ENCODE measurements around the gene OR10A2. TPM values are rescaled to one million over a fixed set of nuclear protein-coding genes. Genes with fewer than 3 reads are reported as not detected.
"Not testable (repeated sequence)": the region's sequence is repeated elsewhere in the genome, so short reads cannot be mapped to it uniquely, and the experiment has no call there.

OR10A2 gene
- total RNA-seq, 1 experiment from 2014 or later: not detected

GRCh38 chr11:6894097-6894496, 31.2 kb downstream of the OR10A2 start:
- Mint-ChIP-seq H3K27ac (ENCODE audit: unreplicated experiment) (no peak overlapping the region), H3K9me3 (ENCODE audit: low read depth, unreplicated experiment) (no peaks in the 10 kb centered on the region), H3K27me3 (ENCODE audit: unreplicated experiment) (peaks cover 35% of the 10 kb centered on the region), H3K36me3 (ENCODE audit: insufficient read depth, unreplicated experiment) (no peaks in the 10 kb centered on the region), H3K4me3 (ENCODE audit: low read depth, unreplicated experiment) (no peak overlapping the region), H3K4me1 (ENCODE audit: low read depth, unreplicated experiment) (no peaks in the 10 kb centered on the region)
- no peak for TF ChIP-seq CTCF (IDR thresholded peaks at IDR 0.05; ENCODE audit: unreplicated experiment)
- CTCF ChIA-PET: interaction anchor here (0.6 kb wide), 1 partner anchor 320 kb away, joined by 4 read pairs; no protein-coding TSS in a partner anchor
- BruUV-seq (replicated peaks): no TSS peak
- no peak for DNase-seq
- intact Hi-C loops (cut with micrococcal nuclease; ENCODE audit: unreplicated experiment): no loop called here

DNA sequence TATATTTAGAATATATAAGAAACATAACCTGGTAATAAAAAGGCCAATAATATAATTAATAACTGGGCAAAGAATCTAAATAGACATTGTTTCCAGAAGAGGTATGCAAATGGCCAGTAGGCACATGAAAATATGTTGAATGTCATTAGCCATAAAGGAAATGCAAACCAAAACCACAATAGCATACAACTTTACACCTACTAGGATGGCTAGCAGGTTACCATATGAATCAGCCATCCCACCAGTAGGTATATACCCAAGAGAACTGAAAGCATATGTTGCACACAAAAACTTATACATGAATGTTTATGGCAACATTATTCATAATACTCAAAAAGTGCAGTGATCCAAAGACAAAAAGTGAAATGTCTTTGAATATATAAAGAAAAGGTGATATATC, 32.2 kb downstream of the OR10A2 start:
- no peak overlapping the region for H3K27ac Mint-ChIP-seq (ENCODE audit: unreplicated experiment)
- TF ChIP-seq CTCF (IDR thresholded peaks at IDR 0.05; ENCODE audit: unreplicated experiment): no peak
- no peaks in the 10 kb centered on the region for H3K36me3 Mint-ChIP-seq (ENCODE audit: insufficient read depth, unreplicated experiment)
- no TSS peak for BruUV-seq (replicated peaks)
- H3K4me1 Mint-ChIP-seq (ENCODE audit: low read depth, unreplicated experiment): no peaks in the 10 kb centered on the region
- intact Hi-C loops (cut with micrococcal nuclease; ENCODE audit: unreplicated experiment): no loop called here
- H3K4me3 Mint-ChIP-seq (ENCODE audit: low read depth, unreplicated experiment): no peak overlapping the region
- peaks cover 37% of the 10 kb centered on the region for H3K27me3 Mint-ChIP-seq (ENCODE audit: unreplicated experiment)
- CTCF ChIA-PET: no interaction called here
- no peak for DNase-seq
- no peaks in the 10 kb centered on the region for H3K9me3 Mint-ChIP-seq (ENCODE audit: low read depth, unreplicated experiment)

DNA sequence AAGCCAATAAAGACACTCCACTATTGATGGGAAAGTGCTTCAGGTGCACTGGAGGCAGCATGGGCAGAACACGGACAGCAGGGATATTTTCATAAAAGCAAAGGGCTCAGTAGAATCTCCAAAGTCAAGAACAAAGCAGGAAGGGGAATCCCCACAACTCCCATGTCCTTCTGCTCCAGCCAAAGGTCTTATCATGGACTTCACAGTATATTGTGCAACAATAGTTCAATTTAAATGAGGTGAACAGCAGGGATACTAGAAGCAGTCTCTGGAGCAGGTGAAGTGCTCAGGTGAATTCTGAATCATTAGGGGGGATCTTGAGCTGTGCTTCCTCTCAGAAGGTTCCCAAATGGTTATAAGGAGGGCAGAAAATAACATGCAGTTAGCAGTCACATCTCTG, 36.1 kb downstream of the OR10A2 start:
- no peaks in the 10 kb centered on the region for H3K36me3 Mint-ChIP-seq (ENCODE audit: insufficient read depth, unreplicated experiment)
- no peak overlapping the region for H3K4me3 Mint-ChIP-seq (ENCODE audit: low read depth, unreplicated experiment)
- H3K9me3 Mint-ChIP-seq (ENCODE audit: low read depth, unreplicated experiment): no peaks in the 10 kb centered on the region
- intact Hi-C loops (cut with micrococcal nuclease; ENCODE audit: unreplicated experiment): no loop called here
- H3K27ac Mint-ChIP-seq (ENCODE audit: unreplicated experiment): no peak overlapping the region
- DNase-seq: no peak
- CTCF ChIA-PET: no interaction called here
- TF ChIP-seq CTCF (IDR thresholded peaks at IDR 0.05; ENCODE audit: unreplicated experiment): no peak
- H3K27me3 Mint-ChIP-seq (ENCODE audit: unreplicated experiment): peaks cover 23% of the 10 kb centered on the region
- BruUV-seq (replicated peaks): no TSS peak
- H3K4me1 Mint-ChIP-seq (ENCODE audit: low read depth, unreplicated experiment): no peaks in the 10 kb centered on the region

GRCh38 chr11:6900327-6900999, 37.6 kb downstream of the OR10A2 start:
- no TSS peak for BruUV-seq (replicated peaks)
- no peak for DNase-seq
- no peak for TF ChIP-seq CTCF (IDR thresholded peaks at IDR 0.05; ENCODE audit: unreplicated experiment)
- Mint-ChIP-seq H3K4me3 (ENCODE audit: low read depth, unreplicated experiment) (no peak overlapping the region), H3K9me3 (ENCODE audit: low read depth, unreplicated experiment) (no peaks in the 10 kb centered on the region), H3K36me3 (ENCODE audit: insufficient read depth, unreplicated experiment) (no peaks in the 10 kb centered on the region), H3K4me1 (ENCODE audit: low read depth, unreplicated experiment) (no peaks in the 10 kb centered on the region), H3K27me3 (ENCODE audit: unreplicated experiment) (peaks cover 23% of the 10 kb centered on the region), H3K27ac (ENCODE audit: unreplicated experiment) (no peak overlapping the region)
- CTCF ChIA-PET: no interaction called here
- intact Hi-C loops (cut with micrococcal nuclease; ENCODE audit: unreplicated experiment): no loop called here

- CTCF ChIA-PET; H3K36me3 Mint-ChIP-seq (ENCODE audit: insufficient read depth, unreplicated experiment); H3K9me3 Mint-ChIP-seq (ENCODE audit: low read depth, unreplicated experiment); DNase-seq; H3K27ac Mint-ChIP-seq (ENCODE audit: unreplicated experiment); H3K4me1 Mint-ChIP-seq (ENCODE audit: low read depth, unreplicated experiment); intact Hi-C loops (cut with micrococcal nuclease; ENCODE audit: unreplicated experiment); H3K4me3 Mint-ChIP-seq (ENCODE audit: low read depth, unreplicated experiment); BruUV-seq (replicated peaks): not testable (repeated sequence)
- H3K27me3 Mint-ChIP-seq (ENCODE audit: unreplicated experiment): peaks cover 12% of the 10 kb centered on the region
Observed at GRCh38 chr11:6904804-6905203, 41.9 kb downstream of the OR10A2 start.

Measured in Calu3 (cell line).